NCI-H524 treated with DMSO at 0.1 percent for 48 hours (cell line): ENCODE data around the gene CYP27C1.
"Not testable (repeated sequence)": the region's sequence is repeated elsewhere in the genome, so short reads cannot be mapped to it uniquely, and the experiment has no call there.

ENCODE experiments used
- DNase-seq: peaks from one replicate; lab custom pipeline; 2025; lab: John Stamatoyannopoulos, UW

CYP27C1 gene

GRCh38 chr2:127170452-127171197, 49.5 kb downstream of the CYP27C1 start:
- no peak for DNase-seq

GRCh38 chr2:127170021-127170420, 50.1 kb downstream of the CYP27C1 start:
- DNase-seq = no peak

DNA sequence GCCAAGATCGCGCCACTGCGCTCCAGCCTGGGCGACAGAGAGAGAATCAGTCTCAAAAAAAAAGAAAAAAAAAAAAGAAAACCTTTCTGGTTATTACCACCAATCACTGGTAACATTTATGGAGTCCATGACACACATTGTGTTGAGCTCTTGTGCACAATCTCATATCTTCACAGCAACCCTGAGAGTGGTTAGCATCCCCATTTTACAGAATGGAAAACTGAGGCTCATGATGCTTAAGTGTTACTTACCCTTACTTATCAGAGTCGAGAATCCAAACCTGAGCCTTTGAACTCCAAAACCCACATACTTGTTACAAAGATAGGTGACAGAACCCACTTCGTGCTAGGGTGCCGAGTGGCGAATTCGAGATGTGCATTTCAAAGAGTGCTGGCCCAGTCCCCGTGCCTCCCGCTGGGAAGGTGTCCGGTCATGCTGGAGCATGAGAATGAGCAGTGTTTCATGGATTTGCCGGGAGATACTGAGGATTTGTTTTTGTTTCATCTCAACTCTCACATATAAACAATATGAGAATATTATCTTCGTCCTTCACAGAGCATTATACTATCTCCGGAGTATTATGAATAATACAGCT, 50.9 kb downstream of the CYP27C1 start:
- no peak for DNase-seq

DNA sequence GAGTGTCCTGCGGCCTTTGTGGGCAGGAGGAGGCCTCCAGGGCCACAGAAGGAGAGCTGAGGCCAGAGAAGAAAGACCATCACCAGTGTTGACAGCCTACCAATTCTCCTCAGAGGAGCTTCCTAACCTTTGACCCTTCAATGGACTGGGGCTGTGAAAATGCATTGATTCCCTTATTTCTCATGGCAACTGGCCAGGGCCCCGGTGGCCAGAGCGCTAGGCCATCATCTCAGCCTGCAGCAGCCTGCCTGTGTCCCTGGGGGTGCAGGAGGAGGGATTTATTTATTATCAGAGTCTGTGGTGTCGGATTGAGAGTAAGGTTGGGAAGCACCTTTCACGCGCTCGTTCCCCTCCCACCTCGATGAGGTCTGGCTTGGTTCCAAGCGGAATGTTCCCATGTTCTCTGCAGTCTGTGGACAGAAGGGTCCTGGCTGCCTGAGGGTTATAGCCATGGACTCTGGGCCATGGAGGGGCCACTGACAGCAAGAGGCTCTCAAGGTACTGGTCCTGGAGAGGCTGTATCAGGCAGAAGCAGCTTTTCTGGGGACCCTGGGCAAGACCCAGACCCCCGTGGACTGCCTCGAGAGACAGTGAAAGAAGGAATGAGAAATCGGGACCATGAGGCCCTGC, 53.8 kb downstream of the CYP27C1 start:
- no peak for DNase-seq

DNA sequence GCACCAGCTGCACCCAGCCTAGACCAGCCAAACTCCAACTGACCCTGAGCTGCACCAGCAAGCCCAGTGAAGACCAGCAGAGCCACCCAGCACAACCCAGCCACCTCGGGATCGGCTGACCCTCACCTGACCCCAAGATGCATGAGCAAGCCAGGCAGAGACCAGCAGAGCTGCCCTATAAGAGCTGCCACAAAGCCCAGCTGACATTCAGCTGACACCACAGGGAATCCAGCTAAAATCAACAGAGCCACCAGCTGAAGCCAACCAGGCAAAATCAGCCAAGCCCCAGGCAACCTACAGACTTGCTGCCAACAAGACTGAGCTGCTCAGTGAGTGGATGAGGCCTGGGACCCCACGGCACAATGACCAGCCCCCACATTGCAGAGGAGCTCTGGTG, 54.6 kb downstream of the CYP27C1 start:
- no peak for DNase-seq

- no peak for DNase-seq
Observed at GRCh38 chr2:127164761-127165538, 55.1 kb downstream of the CYP27C1 start.

GRCh38 chr2:127163921-127164320, 56.2 kb downstream of the CYP27C1 start:
- DNase-seq = no peak

GRCh38 chr2:127163090-127163406, 57.1 kb downstream of the CYP27C1 start:
- not testable (repeated sequence) for DNase-seq

DNA sequence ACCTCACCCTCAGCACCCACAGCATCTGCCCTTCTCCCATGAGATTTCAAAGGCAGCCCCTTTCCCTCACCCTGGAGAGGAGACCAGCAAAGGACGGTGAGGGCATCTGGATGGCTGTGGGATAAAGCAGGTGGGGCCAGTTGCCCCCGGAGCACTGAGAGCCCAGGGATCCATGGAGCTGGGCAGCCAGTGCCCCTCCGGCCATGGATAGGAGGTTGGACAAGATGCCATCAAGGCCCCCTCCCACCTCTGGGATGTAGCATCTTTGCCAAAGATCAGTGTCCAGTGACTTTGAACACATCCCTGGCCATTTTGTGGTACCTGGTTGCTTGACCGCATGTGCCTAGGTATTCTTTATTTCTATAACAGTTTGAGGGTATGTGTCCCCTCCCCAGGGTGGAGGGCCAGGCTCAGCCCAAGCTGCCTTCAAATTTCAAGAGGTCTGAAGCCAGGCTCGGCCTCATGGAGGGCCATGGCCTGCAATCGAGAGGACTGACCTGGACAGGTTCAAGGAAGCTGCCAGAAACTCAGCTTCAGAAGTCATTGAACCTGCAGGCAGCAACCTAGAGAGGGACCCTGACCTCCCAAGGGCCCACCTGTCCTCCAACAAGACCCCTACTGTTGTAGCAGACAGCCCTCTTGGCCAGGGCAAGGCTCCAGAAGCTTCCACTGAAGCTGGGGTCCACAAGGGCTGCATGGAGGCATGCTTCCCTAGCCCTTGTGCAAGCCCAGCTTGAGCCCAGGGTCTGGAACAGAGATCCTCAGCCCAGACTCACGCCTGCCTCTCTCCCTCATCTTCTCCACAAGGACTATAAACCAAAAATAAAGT, 57.6 kb downstream of the CYP27C1 start:
- DNase-seq = no peak

DNA sequence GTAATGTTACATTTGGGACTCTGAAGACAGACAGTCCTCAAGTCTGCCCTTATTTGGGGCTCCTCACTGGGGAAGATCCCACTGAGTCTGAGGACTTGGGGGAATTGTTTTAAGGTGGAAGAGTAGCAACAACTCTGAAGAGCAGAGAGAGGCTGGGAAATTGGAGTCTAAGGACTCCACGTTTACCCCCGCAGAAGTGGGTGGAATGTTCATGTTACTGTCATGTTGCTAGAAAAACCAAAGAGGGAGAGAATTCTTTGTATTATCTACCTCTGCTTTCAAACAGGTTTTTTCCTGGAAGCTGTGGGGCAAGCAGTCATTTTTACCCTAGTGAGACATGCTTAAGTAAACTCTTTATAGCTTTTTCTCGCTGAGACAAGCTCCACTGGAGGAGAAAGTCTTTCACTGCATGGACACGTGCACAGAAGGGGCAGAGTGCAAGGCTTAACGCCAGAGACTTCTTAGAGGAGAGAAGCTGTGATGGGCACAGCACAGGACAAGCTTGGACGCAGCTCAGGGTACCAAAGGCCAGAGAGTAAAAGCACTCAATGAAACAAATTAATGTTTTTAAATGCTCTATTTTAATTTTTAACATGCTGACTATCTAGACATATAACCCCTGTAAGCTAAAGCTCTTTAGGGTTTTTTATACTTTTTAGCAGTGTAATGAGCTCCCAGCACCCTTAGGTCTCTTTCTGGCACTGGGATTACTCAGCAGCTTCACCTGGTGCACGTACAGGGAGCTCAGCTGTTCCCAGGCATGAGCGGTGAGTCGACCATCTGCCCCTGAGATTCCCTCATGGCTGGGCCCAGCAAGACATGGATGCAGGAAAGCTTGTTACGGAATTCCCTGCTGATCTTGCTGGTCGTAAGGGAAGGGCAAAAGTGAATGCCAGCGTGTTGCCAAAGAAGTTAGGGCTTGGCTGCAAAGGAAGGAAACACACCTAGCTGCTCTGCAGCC, 58.6 kb downstream of the CYP27C1 start:
- no peak for DNase-seq

- no peak for DNase-seq
Observed at GRCh38 chr2:127160676-127161075, 59.4 kb downstream of the CYP27C1 start.

- DNase-seq = no peak
Observed at GRCh38 chr2:127159543-127159942, 60.6 kb downstream of the CYP27C1 start.

GRCh38 chr2:127158614-127159290, 61.3 kb downstream of the CYP27C1 start:
- DNase-seq = no peak

GRCh38 chr2:127157651-127158485, 62.2 kb downstream of the CYP27C1 start:
- no peak for DNase-seq

DNA sequence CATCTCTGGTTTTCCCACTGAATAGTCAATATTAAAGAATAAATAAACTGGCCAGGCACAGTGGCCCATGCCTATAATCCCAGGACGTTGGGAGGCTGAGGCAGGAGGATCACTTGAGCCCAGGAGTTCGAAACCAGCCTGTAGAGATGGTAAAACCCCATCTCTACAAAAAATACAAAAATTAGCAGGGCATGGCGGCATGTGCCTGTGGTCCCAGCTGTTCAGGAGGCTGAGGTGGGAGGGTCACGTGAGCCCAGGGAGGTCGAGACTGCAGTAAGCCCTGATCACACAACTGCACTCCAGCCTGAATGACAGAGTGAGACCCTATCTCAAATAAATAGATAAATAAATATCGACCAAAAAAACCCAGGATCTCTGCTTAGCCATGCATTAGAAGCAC, 63.0 kb downstream of the CYP27C1 start:
- DNase-seq = no peak

GRCh38 chr2:127155947-127156346, 64.2 kb downstream of the CYP27C1 start:
- no peak for DNase-seq

DNA sequence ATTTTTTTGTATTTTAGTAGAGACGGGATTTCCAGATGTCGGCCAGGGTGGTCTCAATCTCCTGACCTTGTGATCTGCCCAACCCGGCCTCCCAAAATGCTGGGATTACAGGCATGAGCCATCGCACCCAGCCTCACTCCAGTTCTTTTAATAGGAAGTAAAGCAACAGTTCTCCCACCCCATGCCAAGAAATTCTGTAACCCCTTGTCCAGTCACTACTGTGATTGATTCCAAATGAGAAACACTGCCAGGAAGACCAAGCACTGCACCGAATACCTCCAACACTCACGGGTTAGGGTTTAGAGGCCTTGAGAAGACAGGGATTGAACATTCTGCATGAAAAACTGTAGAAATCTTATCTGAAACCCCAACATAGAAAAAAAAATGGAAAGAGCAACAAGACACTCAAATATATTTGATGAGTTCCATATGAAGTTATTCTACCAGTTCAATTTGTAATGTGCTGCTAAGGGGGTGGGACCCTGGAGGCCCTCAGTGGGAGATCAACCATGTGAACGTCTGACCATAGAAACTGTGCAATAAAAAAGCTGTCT, 65.0 kb downstream of the CYP27C1 start:
- no peak for DNase-seq

DNA sequence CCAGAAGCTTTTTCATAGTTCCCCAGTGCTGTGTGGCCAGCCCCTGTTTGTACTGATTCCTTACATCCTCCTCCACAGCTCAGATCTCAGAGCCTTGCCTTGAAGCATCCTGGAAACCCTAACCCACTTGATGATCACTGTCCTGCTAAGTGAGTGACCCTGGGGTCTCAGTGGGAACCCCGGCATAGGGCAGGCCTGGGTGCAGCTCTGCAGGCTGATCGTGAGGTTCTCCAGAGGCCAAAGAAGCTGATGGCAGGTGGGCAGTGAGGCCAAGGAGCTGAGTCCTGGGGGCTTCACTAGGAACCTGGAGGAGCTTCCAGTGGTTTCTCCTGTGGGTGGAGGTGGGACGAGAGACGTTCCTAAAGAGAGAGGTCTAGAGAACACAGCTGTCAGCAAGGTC, 65.7 kb downstream of the CYP27C1 start:
- no peak for DNase-seq

GRCh38 chr2:127153691-127154158, 66.4 kb downstream of the CYP27C1 start:
- no peak for DNase-seq
